ENCODE data around the gene TEX22.

Gene TEX22

GRCh38 chr14:105351920-105352851 is 46.2 kb upstream of the TEX22 start:
- DNase-seq (ENCODE audit: low spot score), result peak; percentile 97
- TF ChIP-seq CTCF (IDR thresholded peaks at IDR 0.05; ENCODE audit: extremely low read depth, missing control alignments), result peak; percentile 85

- no peak for TF ChIP-seq CTCF (IDR thresholded peaks at IDR 0.05; ENCODE audit: extremely low read depth, missing control alignments)
- no peak for DNase-seq (ENCODE audit: low spot score)
Observed at GRCh38 chr14:105353136-105353535, 45.2 kb upstream of the TEX22 start.

- TF ChIP-seq CTCF (IDR thresholded peaks at IDR 0.05; ENCODE audit: extremely low read depth, missing control alignments), result no peak
- no peak for DNase-seq (ENCODE audit: low spot score)
Observed at GRCh38 chr14:105354541-105354940, 43.8 kb upstream of the TEX22 start.

- TF ChIP-seq CTCF (IDR thresholded peaks at IDR 0.05; ENCODE audit: extremely low read depth, missing control alignments), result no peak
- DNase-seq (ENCODE audit: low spot score), result no peak
Observed at GRCh38 chr14:105355049-105355575, 43.2 kb upstream of the TEX22 start.

GRCh38 chr14:105355850-105356604 is 42.3 kb upstream of the TEX22 start:
- DNase-seq (ENCODE audit: low spot score), result no peak
- TF ChIP-seq CTCF (IDR thresholded peaks at IDR 0.05; ENCODE audit: extremely low read depth, missing control alignments), result no peak

- DNase-seq (ENCODE audit: low spot score), result no peak
Observed at GRCh38 chr14:105356927-105357326, 41.4 kb upstream of the TEX22 start.

More at GRCh38 chr14:105356927-105357326, 41.4 kb upstream of the TEX22 start:
- TF ChIP-seq CTCF (IDR thresholded peaks at IDR 0.05; ENCODE audit: extremely low read depth, missing control alignments), result no peak
